HEK293T (cell line): ENCODE data around the gene VPS26B.

Experiments used
- ARNT ChIP-seq: fragments of 450-650 bp; IDR thresholded peaks from 2 replicates; pipeline ENCODE4 v1.6.1; 2017; ENCODE audit warnings: mild to moderate bottlenecking
- CTBP1 ChIP-seq: fragments of 450-650 bp; IDR thresholded peaks from 2 replicates; pipeline ENCODE4 v1.6.1; 2016; ENCODE audit warnings: borderline replicate concordance
- FOXK2 ChIP-seq: fragments of 450-650 bp; IDR thresholded peaks from 2 replicates; pipeline ENCODE4 v1.6.1; 2016; ENCODE audit warnings: mild to moderate bottlenecking
- L3MBTL2 ChIP-seq: fragments of 450-650 bp; conservative IDR thresholded peaks from 2 replicates; pipeline ENCODE4 v1.6.1; 2016; ENCODE audit warnings: mild to moderate bottlenecking
- NFRKB ChIP-seq: fragments of 450-650 bp; IDR thresholded peaks from 2 replicates; pipeline ENCODE4 v1.6.1; 2016; ENCODE audit warnings: mild to moderate bottlenecking, moderate library complexity

DNA sequence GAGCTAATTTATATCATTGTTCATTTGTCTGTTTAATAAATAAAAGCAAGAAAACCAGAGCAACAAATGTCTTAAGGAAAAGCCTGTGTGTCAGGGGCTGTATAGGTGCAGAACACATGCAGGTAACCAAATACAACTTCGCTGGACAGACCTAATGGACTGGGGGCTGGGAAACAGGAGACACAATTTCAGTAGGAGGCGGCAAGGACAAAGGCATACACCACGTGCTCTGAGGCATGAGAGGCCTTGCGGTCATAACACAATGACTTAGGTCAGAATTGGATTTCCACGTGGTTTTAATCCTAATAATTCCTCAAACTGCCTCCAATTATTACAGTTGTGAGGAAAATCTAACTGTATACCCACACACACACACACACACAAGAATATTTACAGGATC lies 43.0 kb downstream of the VPS26B start:
- TF ChIP-seq ARNT, result no peak
- no peak for TF ChIP-seq L3MBTL2
- TF ChIP-seq CTBP1, result no peak
- no peak for TF ChIP-seq NFRKB
- TF ChIP-seq FOXK2, result no peak
